SJCRH30 (cell line): ENCODE measurements around the gene URGCP. TPM values are rescaled to one million over a fixed set of nuclear protein-coding genes. Genes with fewer than 3 reads are reported as not detected.
"Not testable (repeated sequence)": the region's sequence is repeated elsewhere in the genome, so short reads cannot be mapped to it uniquely, and the experiment has no call there.

ENCODE experiments used
- DNase-seq, 2 experiments: peaks; one replicate each; pipeline ENCODE4 v3.0.0-alpha.2; 2015 to 2020
- H3K27ac ChIP-seq: fragments of 250-450 bp; sonication (Bioruptor Pico); 2 replicates; pipeline ENCODE4 v1.5.1; 2020; ENCODE audit warnings: mild to moderate bottlenecking, moderate library complexity
- H3K27me3 ChIP-seq: fragments of 250-450 bp; sonication (Bioruptor Pico); 2 replicates; pipeline ENCODE4 v1.5.1; 2020; ENCODE audit warnings: mild to moderate bottlenecking, moderate library complexity
- H3K36me3 ChIP-seq: fragments of 250-450 bp; sonication (Bioruptor Pico); 2 replicates; pipeline ENCODE4 v1.5.1; 2020; ENCODE audit warnings: mild to moderate bottlenecking, moderate library complexity
- H3K4me1 ChIP-seq: fragments of 250-450 bp; sonication (Bioruptor Pico); 2 replicates; pipeline ENCODE4 v1.5.1; 2020; ENCODE audit warnings: mild to moderate bottlenecking, moderate library complexity
- H3K4me3 ChIP-seq: fragments of 250-450 bp; sonication (Bioruptor Pico); 2 replicates; pipeline ENCODE4 v1.5.1; 2020; ENCODE audit warnings: mild to moderate bottlenecking, moderate library complexity
- H3K9me3 ChIP-seq: fragments of 250-450 bp; sonication (Bioruptor Pico); replicated peaks from 2 replicates; pipeline ENCODE4 v1.5.1; 2020; ENCODE audit warnings: mild to moderate bottlenecking, moderate library complexity
- total RNA-seq: library from RNA; depleted of rRNA; stranded (reverse); fragments of >200 nt; shearing (Covaris generic); gene quantifications from 2 replicates; pipeline ENCODE4 v1.2.3, GENCODE V29; 2014

The URGCP gene
- total RNA-seq, 1 experiment from 2014 or later, result 17.4 TPM

- DNase-seq, result no peak
- H3K27me3 ChIP-seq, result no peaks in the 10 kb centered on the region
- no peaks in the 10 kb centered on the region for H3K36me3 ChIP-seq
- H3K4me1 ChIP-seq, result no peaks in the 10 kb centered on the region
- no peaks in the 10 kb centered on the region for H3K9me3 ChIP-seq
- H3K27ac ChIP-seq, result no peak overlapping the region
- no peak overlapping the region for H3K4me3 ChIP-seq
Measured at GRCh38 chr7:43929529-43930457, 23.4 kb upstream of the URGCP start.

GRCh38 chr7:43927810-43928209 is 21.4 kb upstream of the URGCP start:
- no peaks in the 10 kb centered on the region for H3K27me3 ChIP-seq
- no peak for DNase-seq
- no peak overlapping the region for H3K4me3 ChIP-seq

GRCh38 chr7:43926798-43927123 is 20.4 kb upstream of the URGCP start:
- DNase-seq, result no peak
- Histone ChIP-seq H3K27me3 (no peaks in the 10 kb centered on the region), H3K9me3 (no peaks in the 10 kb centered on the region), H3K27ac (no peak overlapping the region), H3K4me1 (no peaks in the 10 kb centered on the region), H3K4me3 (peak overlapping the region; percentile 68), H3K36me3 (no peaks in the 10 kb centered on the region)

More at GRCh38 chr7:43927810-43928209, 21.4 kb upstream of the URGCP start:
- H3K9me3 ChIP-seq, result no peaks in the 10 kb centered on the region
- H3K4me1 ChIP-seq, result no peaks in the 10 kb centered on the region
- no peaks in the 10 kb centered on the region for H3K36me3 ChIP-seq
- no peak overlapping the region for H3K27ac ChIP-seq

GRCh38 chr7:43925984-43926797 is 19.8 kb upstream of the URGCP start, which contains the start of gene UBE2D4:
Gene UBE2D4 (plus strand): TSS chr7:43926436. CDS start chr7:43926533, 97 bp downstream.
- H3K36me3 ChIP-seq, result no peaks in the 10 kb centered on the region
- no peaks in the 10 kb centered on the region for H3K9me3 ChIP-seq
- DNase-seq, result peak; percentile 75 to 81
- peak within 1 kb of the TSS; percentile 20; the same call in 1 of the 2 replicates for H3K27ac ChIP-seq
- H3K4me1 ChIP-seq, result no peaks in the 10 kb centered on the region
- H3K27me3 ChIP-seq, result no peaks in the 10 kb centered on the region
- peak within 1 kb of the TSS; percentile 68 for H3K4me3 ChIP-seq

DNA sequence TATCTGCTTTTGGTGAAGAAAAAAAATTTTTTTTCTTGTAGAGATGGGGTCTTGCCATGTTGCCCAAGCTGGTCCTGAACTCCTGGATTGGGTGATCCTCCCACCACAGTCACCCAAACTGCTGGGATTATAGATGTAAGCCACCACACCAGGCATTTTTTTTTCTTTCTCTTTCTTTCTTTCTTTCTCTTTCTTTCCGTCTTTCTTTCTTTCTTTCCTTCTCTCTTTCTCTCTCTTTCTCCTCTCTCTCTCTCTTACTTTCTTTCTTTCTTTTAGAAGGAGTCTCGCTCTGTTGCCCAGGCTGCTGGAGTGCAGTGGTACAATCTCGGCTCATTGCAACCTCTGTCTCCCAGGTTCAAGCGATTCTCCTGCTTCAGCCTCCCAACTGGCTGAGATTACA is 16.3 kb upstream of the URGCP start:
- no peak overlapping the region for H3K4me3 ChIP-seq
- no peaks in the 10 kb centered on the region for H3K36me3 ChIP-seq
- DNase-seq, result no peak
- no peak overlapping the region for H3K27ac ChIP-seq
- no peaks in the 10 kb centered on the region for H3K27me3 ChIP-seq
- H3K9me3 ChIP-seq, result no peaks in the 10 kb centered on the region
- H3K4me1 ChIP-seq, result no peaks in the 10 kb centered on the region

DNA sequence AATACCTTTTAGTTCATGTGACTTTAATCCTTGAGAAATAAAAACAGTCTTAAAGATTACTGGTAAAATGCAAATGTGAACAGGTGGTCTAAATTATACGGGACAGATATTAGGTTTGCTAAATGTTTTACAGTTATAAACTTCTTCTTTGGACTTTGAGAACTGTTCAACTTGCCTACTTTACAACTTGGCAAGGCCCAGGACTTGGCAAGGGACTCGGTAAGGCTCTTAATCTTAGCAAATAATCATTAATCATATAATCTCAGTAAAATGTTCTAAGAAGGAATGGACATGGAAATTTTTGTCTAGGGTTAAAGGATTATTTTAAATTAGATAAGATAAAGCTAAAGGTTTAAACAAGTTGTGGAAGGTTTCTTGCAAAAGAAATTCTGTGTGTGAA is 15.0 kb upstream of the URGCP start:
- Histone ChIP-seq H3K4me1 (no peaks in the 10 kb centered on the region), H3K27me3 (no peaks in the 10 kb centered on the region), H3K9me3 (no peaks in the 10 kb centered on the region), H3K36me3 (no peaks in the 10 kb centered on the region), H3K27ac (no peak overlapping the region), H3K4me3 (no peak overlapping the region)
- DNase-seq, result no peak

GRCh38 chr7:43915907-43916306 is 9.5 kb upstream of the URGCP start:
- Histone ChIP-seq H3K27ac (no peak overlapping the region), H3K36me3 (no peaks in the 10 kb centered on the region), H3K27me3 (no peaks in the 10 kb centered on the region), H3K4me3 (no peak overlapping the region), H3K9me3 (no peaks in the 10 kb centered on the region), H3K4me1 (no peaks in the 10 kb centered on the region)
- DNase-seq, result no peak

DNA sequence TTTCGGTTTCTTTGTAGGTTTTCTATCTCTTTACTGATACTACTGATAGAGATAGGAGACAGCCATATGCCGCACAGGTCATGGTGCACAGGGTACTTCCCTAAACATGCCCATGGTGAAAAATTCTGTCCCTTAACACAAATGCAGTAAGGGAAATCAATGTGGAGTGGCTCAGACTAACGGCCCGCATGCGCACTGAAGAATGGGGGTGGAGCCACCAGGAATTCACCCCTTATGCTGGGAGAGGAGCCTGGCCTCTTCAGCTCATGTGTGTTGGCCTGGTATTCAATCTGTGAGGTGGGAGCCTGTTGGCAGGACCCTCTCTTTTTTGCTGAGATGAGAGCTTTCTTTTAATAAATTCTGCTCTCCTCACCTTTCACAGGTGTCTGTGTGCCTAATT is 8.4 kb upstream of the URGCP start:
- DNase-seq, result no peak
- Histone ChIP-seq H3K4me1 (no peaks in the 10 kb centered on the region), H3K36me3 (no peaks in the 10 kb centered on the region), H3K9me3 (no peaks in the 10 kb centered on the region), H3K27me3 (no peaks in the 10 kb centered on the region), H3K27ac (no peak overlapping the region), H3K4me3 (no peak overlapping the region)

- Histone ChIP-seq H3K9me3 (no peaks in the 10 kb centered on the region), H3K4me1 (peaks cover 5% of the 10 kb centered on the region; the same call in 1 of the 2 replicates), H3K36me3 (no peaks in the 10 kb centered on the region; the same call in none of the 2 replicates), H3K4me3 (peak overlapping the region; percentile 77), H3K27me3 (0 out of 2 replicates have a peak, but pooled peaks cover 3% of the 10 kb centered on the region), H3K27ac (peak overlapping the region; percentile 31; the same call in 1 of the 2 replicates)
- DNase-seq, result peak; percentile 69 to 74
Measured at GRCh38 chr7:43905956-43906330, 453 bp downstream of the URGCP start.

DNA sequence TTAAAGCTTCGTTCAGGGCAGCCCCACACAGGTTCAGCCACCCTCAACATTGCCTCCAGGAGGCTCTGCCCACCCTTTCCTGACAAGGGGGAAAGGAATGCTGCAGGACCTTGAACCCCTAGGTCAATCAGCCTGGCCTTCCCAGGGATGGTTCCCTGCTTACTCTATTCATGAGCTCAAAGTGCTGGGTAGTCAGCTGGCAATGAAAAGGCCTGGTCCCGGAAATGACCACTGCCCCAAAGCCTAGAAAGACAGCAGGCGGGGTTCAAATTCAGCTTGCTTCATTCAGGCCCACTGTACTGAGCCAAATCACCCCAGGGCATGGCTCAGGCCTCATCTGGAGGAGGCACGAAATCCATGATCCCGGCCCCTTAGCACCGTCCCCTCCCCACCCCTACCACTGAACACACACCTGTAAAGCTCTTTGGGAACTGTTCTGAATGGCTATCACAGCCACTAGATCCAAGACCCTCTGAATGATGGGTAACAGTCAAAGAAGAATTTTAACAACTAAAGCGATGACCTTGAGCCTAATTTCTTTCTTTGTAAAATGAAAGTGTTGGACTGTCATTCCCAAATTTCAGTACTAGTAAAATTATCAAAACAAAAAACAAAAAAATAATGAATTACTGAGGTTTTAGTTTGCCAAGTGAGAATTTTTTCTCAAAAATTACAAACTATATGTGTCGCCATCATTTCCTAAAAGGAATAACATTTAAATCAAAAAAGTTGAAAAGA is 1.0 kb downstream of the URGCP start:
- DNase-seq, result peak in 1 of 2 experiments; percentile 22
- peak overlapping the region; percentile 31; the same call in 1 of the 2 replicates for H3K27ac ChIP-seq
- H3K9me3 ChIP-seq, result no peaks in the 10 kb centered on the region
- no peaks in the 10 kb centered on the region; the same call in none of the 2 replicates for H3K36me3 ChIP-seq
- 0 out of 2 replicates have a peak, but pooled peaks cover 3% of the 10 kb centered on the region for H3K27me3 ChIP-seq
- peak overlapping the region; percentile 77 for H3K4me3 ChIP-seq
- H3K4me1 ChIP-seq, result peaks cover 5% of the 10 kb centered on the region; the same call in 1 of the 2 replicates

- Histone ChIP-seq H3K36me3 (no peaks in the 10 kb centered on the region; the same call in none of the 2 replicates), H3K27ac (no peak overlapping the region), H3K4me3 (no peak overlapping the region), H3K27me3 (0 out of 2 replicates have a peak, but pooled peaks cover 3% of the 10 kb centered on the region), H3K4me1 (peaks cover 5% of the 10 kb centered on the region; the same call in 1 of the 2 replicates), H3K9me3 (no peaks in the 10 kb centered on the region)
- no peak for DNase-seq
Measured at GRCh38 chr7:43904533-43905208, 1.7 kb downstream of the URGCP start.

GRCh38 chr7:43902542-43903054 is 3.8 kb downstream of the URGCP start:
- Histone ChIP-seq H3K27ac (no peak overlapping the region), H3K9me3 (no peaks in the 10 kb centered on the region), H3K27me3 (0 out of 2 replicates have a peak, but pooled peaks cover 3% of the 10 kb centered on the region), H3K4me1 (peaks cover 5% of the 10 kb centered on the region; the same call in 1 of the 2 replicates), H3K36me3 (no peaks in the 10 kb centered on the region; the same call in none of the 2 replicates), H3K4me3 (no peak overlapping the region)
- no peak for DNase-seq

DNA sequence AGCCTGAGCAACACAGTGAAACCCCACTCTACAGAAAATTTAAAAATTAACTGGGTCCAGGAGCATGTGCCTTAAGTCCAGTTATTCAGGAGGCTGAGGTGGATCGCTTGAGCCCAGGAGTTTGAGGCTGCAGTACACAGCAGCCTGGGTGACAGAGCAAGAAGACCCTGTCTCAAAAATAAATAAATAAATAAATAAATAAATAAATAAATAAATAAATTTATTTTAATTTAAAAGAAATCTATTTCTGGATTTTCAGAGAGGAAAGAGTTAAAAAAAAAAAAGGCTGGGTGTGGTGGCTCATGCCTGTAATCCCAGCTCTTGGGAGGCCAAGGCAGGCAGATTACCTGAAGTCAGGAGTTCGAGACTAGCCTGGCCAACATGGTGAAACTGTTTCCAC is 7.8 kb downstream of the URGCP start:
- not testable (repeated sequence) for H3K27ac ChIP-seq, H3K4me3 ChIP-seq, H3K36me3 ChIP-seq, H3K27me3 ChIP-seq, DNase-seq, H3K4me1 ChIP-seq, H3K9me3 ChIP-seq
